Stimulated activated CD4-positive, alpha-beta T cell treated with anti-CD3 and anti-CD28 coated beads, Interleukin-4, amount 100 ng/mL, for 4 hours (primary cell): Measurements from ENCODE around the gene CEP85L.
A peak's percentile ranks its signal among the peaks of the same experiment; 100 is the strongest.

Experiments
- DNase-seq, 2 experiments: peaks; one replicate each; pipeline ENCODE4 v3.0.0-alpha.2; 2020

The CEP85L gene

DNA sequence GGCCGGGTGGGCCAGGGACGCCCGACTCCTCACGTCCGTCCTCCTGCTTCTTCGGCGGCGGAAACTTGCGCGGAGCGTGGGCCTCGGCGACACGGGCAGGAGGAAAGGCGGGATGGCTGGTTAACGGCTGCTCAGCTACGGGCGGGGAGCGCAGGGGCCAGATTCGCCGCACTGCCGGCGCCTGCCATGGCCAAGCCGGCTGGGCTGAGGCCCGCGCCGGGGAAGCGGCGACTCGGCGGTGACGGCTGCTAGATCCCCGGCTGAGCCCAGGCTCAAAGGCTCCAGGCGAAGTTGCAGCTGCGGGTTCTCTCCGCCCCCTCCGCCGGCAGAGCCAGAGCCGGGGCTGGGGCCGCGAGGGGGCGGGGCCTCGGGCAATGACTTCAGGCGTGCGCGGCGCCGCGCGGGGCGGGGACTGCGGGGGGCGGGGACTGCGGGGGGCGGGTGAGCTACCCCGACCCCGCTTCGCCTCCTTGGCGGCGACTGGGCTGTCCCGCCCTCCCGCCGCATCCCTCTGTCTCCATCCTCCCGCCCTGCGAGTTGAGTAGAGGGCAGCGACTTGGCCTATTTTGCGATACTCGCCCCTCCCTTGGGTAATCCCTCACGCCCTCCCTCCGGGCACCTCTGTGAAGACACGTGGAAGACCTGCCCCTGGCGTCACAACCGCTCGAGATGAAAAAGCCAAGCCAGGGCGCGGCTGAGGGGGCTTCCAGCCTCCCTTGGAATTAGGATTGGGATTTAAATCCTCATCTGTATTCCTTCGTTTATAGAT is at the start of gene CEP85L:
Gene CEP85L, minus strand, starts transcription at position 310 of the 769 bp plus-strand sequence. CDS start 322 bp downstream, outside the sequence.
- peak; percentile 90 to 94 for DNase-seq

DNA sequence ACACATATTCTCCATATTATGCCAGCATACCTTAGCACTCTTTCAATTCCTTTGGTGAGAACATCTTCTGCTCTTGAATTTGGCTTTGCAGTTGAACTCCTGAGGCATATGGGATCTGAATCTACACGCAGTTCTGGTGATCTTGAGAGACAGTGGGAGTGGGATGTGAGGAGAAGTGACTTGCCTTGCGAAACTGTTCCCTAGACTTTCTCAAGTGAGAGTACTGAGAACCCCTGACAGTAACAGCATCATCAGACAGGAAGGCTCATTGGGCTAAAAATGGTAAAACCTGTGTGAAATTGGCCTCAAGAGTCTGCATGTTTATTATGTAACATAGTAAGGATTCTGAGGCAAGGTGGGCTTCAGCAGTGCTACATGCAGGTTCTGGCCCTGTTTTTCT is 49.1 kb upstream of the CEP85L start:
- no peak for DNase-seq

DNA sequence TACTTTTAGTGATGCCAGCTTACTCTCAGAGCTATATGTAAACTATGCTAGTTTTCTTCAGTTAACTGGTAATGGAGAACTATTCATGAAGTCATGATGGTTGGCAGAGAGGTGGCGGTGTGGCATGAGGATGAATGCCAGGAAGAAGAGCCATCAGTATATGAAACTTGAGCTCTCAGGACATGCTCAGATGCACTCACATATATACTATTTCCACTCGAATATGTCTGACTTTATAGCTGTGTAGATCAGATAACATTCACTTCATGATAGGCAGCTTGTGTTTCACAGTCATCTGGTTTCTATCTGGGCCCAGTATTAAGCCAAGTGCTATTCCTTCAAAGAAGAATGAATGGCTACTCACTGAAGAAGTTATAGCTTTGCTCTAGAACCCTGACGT is 46.2 kb upstream of the CEP85L start:
- DNase-seq = no peak

DNA sequence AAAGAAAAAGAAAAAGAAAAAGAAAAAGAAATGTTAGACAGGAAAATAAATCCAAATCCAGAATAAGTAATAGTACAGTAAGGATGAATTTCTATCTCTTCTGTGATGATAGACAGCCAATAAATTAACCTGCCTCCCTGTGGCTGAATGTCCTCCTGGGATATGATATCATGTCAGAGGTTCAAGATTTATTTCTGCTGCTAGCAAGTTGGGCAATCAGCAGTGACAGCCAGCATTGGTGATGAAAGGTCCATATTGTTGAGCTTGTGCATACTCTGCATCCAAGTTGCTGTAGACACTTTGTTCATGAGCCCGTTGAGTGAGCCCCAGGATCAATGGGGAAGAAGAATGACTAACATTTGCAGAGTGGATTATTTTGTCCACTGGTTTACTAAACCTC is 44.9 kb upstream of the CEP85L start:
- no peak for DNase-seq

DNA sequence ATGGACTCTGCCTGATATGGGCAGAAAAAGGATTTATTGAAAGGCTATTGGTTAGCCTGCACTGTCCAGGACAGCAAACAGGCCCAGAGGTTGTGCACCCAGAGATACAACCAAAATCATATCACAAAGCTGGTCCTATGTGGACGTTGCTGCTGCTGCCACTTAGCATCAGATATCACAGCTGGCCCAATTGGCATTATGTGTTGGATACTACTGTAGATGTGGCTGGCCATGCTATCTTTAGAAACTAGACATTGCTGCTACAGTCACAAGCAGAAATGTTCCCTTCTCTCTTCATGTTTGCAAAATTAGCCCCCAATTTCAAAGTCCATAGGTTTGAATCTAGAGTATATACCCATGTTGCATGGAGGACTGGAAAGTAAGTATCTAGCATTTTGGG is 42.2 kb upstream of the CEP85L start:
- no peak for DNase-seq

DNA sequence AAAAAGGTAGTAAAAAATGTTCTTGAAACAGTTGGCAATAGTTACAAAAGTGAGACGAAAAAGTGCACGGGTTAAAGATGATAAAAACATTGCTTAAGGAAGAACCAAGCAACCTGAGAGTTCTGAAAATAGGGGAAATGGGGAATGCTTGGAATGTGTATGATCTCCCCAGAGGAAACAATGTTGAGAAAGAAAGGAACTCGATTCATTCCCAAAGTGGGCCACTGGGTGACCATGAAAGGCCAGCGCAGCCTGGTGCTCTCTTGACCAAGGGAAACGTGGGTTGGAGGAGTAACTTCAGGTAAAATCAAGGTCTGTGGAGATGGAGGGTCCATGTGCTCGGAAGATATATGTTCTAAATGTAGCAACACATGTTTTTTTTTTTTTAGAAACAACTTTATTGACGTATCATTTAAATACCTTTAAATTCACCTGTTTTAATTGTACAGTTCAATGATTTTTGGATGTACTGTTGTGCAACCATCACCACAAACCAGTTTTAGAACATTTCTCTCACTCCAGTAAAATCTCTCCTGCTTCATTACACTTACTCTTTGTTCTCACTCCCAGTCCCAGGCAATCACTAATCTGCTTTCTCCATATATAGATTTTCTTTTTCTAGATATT is 34.5 kb upstream of the CEP85L start:
- no peak for DNase-seq

DNA sequence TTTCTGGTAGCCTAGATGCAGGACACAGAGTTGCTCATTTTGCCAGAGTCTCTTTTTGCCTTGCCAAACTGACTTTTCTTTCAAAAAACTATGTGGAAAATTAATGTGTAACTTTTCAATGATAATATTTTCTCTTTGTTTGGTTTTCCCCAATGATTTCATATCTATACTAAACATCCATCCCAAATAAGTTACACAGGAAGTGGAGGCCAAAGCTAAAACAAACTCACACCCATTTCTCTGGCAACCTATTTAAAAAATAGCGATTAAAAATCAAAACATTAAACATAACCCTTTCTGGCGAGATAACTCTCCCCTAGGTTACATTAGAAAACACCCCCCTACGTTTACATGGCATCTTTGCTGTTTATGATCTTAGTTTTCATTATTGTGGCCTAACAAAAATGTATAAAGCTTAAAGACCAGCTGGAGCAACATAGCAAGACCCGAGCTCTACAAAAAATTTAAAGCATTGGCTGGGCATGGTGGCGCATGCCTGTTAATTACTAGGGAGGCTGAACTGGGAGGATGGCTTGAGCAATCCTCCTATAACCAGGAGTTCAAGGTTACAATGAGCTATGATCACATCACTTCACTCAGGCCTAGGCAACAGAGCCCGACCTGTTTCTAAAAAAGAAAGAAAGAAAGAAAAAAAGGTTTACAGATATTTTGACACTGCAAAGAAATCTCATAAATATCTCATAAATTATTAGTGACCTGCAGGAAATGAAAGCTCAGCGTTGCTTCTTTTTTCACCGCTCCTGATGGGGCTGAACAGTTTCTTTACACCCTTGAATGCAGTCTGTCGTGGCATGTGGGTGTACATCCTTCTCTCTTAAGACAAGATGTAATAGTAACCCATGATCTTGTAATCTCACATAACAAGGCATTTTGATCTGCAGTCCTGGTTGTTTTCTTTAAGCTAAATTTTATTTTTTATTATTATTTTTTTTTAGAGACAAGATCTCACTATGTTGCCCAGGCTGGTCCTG is 32.8 kb upstream of the CEP85L start:
- no peak for DNase-seq

DNA sequence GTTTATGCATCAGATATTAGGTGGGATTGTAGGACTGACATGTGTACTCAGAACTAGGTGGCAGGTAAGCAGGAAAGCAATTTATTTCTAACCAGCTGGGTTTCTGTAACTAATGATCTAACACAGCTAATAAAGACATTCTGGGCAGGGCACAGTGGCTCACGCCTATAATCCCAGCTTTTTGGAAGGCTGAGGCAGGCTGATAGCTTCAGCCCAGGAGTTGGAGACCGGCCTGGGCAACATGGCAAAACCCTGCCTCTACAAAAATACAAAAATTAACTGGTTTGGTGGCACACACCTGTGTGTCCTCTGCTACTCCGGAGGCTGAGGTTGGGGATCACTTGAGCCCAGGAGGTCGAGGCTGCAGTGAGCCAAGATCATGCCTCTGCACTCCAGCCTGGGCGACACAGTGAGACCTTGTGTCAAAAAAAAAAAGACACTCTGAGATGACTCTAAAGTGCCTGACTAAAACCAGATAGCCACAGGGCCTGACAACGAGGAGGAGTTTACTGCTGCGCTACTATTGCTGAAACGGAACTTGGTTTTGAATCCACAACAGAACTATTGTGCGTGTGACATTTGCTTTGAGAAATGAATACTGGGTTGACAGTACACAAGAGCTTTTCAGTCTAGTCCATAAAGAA is 29.2 kb upstream of the CEP85L start:
- DNase-seq = no peak

DNA sequence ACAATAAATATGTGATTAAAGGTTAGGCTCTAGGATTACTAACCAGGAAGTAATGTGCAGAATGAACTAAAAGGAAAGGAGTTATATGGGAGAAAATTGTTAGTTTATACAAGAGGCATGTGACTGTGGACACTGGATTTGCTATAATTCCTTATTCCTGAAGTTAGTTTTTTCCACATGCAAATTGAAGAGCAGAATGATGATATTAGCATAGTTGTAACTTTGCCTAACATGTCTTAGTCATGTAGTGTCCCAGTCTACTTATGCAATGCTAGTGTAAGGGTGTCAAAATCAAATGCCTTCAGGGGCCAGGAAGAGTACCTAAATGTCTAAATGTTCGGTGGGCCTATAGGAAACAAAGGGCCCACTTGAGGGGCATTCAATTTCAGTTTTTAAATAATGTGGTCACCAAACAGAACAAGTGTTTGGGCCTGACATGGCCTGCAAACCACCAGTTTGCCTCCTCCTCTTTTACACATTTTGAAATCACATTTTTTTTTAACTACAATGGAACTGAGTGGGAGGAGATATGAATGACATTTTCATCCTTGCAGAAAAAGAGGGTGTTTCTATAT is 28.0 kb upstream of the CEP85L start:
- no peak for DNase-seq

DNA sequence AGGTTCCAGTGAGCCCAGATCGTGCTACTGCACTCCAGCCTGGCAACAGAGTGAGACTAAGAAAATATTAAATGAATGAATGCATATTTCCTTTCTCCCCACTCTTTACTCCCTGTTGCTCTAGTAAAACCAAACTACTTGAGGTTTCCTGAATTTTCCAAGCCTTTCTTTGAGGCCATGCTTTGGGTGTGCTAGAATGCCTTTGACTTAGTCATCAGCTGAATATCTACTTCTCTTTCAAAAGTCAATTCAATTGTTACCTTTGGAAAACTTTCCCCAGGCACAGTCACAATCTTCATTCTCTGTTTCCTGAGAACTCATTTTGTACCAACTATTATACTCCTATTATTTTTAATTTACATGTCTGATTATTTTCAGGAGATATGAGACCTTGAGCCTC is 27.5 kb upstream of the CEP85L start:
- no peak for DNase-seq

DNA sequence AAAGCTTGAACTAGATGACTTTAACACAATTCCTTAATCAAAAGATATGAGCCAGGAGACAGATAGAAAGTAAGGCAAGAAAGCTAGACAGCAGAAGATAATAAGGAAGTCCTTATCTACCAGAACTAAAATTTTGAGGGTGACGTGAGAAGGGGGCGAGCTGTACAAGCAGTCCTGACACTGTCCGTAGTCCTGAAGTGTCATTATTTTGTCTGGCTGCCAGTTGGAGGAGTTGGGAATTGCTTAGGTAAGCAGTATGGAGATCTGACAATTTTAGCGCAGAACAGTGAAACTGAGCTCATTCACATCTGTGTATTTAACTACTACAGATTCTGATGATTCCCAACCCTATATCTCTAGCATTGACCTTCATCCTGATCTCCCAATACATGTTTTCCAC is 25.8 kb upstream of the CEP85L start:
- no peak for DNase-seq

DNA sequence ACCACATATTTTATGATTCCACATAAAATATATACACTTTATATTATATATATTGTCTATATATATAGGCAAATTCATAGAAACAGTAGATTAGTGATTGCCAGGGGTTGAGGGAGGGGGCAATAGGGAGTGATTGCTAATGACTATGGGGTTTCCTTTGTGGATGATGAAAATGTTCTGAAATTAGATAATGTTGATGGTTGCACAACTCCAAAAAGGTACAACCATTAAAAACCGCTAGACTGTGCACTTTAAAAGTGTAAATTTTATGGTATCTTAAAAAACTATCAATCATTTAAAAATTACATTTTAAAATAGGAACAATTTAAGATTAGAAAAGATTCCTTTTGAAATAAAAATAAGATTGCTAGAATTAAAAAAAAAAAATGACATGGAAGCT is 23.8 kb upstream of the CEP85L start:
- no peak for DNase-seq

DNA sequence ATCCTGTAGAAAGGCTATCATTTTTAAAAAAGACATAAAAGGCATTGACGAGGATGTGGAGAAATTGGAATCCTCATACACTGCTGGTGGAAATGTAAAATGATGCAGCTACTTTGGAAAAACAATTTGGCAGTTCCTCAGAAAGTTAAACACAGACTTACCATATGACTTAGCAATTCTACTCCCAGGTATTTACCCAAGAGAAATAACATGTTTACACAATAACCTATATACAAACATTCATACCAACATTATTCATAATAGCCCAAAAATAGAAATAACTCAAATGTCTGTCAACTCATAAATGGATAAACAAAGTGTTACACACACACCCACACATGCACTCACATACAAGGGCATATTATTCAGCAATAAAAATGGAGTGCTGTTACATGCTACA is 23.4 kb upstream of the CEP85L start:
- no peak for DNase-seq

DNA sequence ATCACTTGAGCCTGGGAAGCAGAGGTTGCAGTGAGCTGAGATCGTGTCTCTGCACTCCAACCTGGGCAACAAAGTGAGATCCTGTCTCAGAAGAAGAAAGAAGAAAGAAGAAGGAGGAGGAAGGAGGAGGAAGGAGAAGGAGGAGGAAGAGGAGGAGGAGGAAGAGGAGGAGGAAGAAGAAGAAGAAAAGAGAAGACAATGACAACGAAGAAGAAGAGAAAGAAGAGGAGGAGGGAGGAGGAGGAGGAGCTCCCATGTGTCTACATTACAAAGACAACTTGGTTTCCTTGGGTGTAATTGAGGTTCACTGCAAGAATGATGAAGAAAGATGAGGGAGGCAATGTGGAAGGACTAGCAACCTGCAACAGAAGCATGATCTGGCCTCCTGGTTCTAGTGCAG is 21.3 kb upstream of the CEP85L start:
- DNase-seq = no peak

DNA sequence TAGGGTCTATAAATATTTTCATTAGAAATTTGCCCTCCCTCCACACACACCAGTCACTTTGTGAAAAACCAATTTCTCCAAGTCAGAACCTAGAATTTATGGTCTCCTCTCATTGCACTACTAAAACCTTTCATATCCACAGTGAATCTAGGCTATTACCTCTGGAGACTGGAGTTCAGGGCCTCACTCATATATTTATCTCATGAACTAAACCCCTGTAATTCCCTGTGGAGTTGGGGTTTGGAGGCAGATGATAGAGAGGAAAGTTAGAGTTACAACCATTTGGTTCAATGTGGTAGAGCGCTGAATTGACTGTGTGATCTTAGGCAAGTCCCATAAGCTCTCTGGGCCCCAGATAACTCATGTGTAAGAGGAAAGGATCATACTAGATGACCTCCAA is 18.2 kb upstream of the CEP85L start:
- no peak for DNase-seq

DNA sequence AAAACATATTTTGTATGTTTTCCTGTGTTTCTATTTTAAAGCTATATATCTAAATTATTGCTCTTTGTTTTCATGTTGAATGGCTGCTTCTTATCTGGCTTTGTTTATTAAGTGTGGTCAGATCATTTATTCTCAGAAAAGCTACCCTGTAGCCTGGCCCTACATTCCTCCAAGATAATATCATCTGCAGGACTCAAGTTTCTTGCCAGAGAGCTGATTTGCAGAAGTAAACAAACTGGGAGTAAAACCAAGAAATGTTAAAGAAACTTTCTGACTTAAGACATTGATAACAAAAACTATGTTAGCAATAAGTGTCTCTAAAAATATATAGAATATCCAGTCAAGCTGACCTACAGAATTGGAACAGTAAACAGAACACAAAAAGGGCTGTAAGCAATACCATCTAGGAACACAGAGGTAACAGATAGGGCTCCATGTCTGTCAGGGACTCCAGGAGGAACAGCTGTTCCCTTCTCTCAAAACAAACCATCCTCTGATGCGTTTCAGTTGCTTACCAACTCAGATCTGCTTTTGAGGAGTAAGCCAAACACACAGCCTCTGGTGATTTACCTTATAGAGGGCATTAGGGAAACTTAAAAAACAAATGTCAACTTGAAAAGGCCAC is 17.5 kb upstream of the CEP85L start:
- DNase-seq = no peak

DNA sequence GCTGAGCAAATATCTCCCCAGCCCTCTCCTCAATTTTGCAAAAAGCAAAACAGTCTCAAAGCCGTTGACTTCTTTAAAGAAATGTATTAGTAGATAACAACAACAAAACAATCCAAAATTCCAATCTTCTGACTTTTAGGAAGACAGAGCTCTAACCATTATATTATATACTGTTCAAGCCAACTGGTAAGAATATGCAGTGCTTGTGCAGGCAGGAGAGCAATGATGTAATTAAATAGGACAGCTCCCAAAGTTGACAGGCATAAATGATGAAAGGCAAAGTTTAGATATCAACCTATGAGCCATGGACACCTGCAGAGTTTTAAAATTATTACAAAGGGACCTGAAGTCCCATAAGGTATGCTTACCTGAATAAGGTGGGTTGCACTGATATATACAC is 16.6 kb upstream of the CEP85L start:
- DNase-seq = no peak

DNA sequence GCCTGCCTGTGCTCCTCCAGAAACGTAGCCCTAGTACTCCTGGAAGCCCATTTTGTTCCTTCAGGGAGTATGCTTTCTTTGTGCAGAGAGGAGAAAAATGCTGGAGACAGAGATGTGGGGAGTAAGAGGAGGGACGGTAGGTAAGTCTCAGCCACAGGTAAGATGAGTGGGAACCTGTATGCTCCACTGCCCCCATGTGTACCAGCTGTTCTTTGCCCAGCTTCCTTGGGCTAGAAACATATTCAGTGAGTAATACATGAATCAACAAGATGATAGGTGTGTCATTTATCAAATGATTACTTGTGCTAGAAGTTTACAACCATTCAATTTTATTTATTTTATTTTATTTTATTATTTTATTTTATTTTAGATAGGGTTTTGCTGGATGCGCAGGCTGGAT is 13.6 kb upstream of the CEP85L start:
- DNase-seq = peak in 1 of 2 experiments; percentile 51

DNA sequence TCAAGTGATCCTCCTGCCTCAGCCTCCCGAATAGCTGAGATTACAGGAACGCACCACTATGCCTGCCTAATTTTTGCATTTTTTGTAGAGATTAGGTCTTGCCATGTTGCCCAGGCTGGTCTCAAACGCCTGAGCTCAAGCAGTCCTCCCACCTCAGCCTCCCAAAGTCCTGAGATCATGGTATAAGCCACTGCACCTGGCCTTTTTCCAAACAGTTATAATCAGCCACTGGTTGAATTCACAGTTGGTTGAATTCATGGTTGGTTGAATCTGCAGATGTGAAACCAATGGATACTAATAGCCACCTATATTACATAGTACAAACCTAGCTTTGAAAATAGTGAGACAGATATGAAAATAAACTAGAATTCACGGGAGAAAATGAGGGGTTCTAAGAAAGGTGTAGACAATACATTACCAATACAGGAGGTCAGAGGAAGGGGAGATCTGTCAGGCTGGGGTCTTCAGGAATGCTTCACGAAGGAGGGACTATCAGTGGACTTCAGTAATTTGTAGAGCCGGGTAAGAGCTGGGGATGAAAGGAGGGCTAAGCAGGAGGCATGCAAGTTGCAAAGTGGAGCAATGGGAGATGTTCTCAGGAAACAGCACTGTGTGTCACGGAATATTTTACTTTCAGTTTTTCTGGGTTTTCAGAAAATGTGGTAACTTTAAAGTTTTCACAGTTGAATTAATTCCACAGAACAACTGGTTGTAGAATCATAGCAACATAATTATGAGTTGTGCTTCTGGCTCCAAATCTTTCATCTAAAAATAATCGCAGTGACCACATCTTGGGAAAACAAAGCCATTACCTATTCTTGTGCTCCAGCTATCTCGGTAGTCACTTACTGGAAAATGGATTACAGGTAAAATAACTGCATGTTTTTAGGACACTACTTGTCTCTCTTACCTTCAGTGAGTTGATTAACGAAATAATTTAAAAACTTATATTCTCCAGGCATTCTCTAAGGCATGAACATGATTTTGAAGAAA is 12.9 kb upstream of the CEP85L start:
- no peak for DNase-seq

DNA sequence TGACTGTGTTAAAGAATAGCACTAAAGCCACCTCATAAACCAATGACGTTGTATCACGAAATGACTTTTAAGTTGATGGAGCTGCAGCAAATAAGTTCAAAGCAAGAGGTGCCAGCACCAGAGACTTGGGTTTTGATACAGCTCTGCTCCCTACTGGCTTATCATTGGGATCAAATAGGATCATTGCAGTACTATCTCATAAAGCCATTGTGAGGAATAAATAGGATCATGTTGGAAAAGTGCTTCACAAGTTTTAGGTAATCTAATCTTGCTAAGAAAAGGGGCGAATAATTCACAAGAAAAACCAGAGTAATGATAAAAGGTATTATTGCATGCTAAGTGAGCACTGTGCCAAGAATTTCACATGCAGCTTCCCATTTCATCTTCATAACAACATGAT is 10.4 kb upstream of the CEP85L start:
- DNase-seq = no peak

DNA sequence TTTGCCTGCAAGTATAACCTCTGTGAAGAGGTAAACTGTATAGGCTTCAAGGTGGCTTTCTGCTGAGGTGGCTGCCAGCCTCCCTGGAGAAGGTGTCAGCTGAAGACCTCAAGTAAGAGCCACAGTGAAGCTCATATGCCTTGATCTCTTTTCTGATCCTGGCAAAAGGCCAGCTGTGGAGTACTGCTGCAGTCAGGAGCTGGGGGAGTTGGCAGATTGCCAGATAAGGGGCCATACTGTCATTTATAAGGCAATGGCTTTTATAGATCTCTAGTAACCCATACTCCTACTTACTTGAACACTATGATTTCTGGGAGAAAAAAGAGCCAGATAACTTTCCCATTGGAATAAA is 8.8 kb upstream of the CEP85L start:
- DNase-seq = peak in 1 of 2 experiments; percentile 36
